ENCODE measurements around the gene C10orf95. TPM values are rescaled to one million over a fixed set of nuclear protein-coding genes. Genes with fewer than 3 reads are reported as not detected.

Gene C10orf95
- total and polyA plus RNA-seq, 2 of the 13 experiments (the other 11 are each of a cell fraction or from before 2014, with no cell fraction given) = 0.05 to 0.07 TPM

GRCh38 chr10:102461187-102462054, 10.1 kb upstream of the C10orf95 start (continued):
- TF ChIP-seq CCAR2 (optimal IDR thresholded peaks at IDR 0.05; ENCODE audit: low read depth, low read length) (no peak), ZFP41 (CRISPR knock-in tag; IDR thresholded peaks at IDR 0.05; ENCODE audit: borderline replicate concordance) (no peak), MXI1 (IDR thresholded peaks at IDR 0.05; ENCODE audit: borderline replicate concordance, low read depth, low read length) (peak; percentile 70; the same call in 1 of the 3 replicates), MED1 (CRISPR knock-in tag; IDR thresholded peaks at IDR 0.05) (0 out of 2 replicates have a peak, but pooled peaks have one; percentile 28), SKI (IDR thresholded peaks at IDR 0.05; ENCODE audit: partially characterized antibody) (no peak), SRSF1 (optimal IDR thresholded peaks at IDR 0.05; ENCODE audit: low read depth, low read length) (no peak), MAF1 (CRISPR knock-in tag; IDR thresholded peaks at IDR 0.05; ENCODE audit: borderline replicate concordance) (no peak), KDM2A (CRISPR knock-in tag; IDR thresholded peaks at IDR 0.05; ENCODE audit: borderline replicate concordance, low read depth) (peak; percentile 83), ZNF292 (CRISPR knock-in tag; IDR thresholded peaks at IDR 0.05; ENCODE audit: borderline replicate concordance, low read depth) (no peak), ZNF614 (CRISPR knock-in tag; IDR thresholded peaks at IDR 0.05; ENCODE audit: borderline replicate concordance) (no peak), ZBTB21 (CRISPR knock-in tag; IDR thresholded peaks at IDR 0.05) (no peak), ISL2 (CRISPR knock-in tag; IDR thresholded peaks at IDR 0.05) (peak; percentile 37; the same call in 1 of the 2 replicates), EHMT2 (IDR thresholded peaks at IDR 0.05; ENCODE audit: borderline replicate concordance, low read depth, low read length) (no peak)
- TF ChIP-seq, protein P1, sequence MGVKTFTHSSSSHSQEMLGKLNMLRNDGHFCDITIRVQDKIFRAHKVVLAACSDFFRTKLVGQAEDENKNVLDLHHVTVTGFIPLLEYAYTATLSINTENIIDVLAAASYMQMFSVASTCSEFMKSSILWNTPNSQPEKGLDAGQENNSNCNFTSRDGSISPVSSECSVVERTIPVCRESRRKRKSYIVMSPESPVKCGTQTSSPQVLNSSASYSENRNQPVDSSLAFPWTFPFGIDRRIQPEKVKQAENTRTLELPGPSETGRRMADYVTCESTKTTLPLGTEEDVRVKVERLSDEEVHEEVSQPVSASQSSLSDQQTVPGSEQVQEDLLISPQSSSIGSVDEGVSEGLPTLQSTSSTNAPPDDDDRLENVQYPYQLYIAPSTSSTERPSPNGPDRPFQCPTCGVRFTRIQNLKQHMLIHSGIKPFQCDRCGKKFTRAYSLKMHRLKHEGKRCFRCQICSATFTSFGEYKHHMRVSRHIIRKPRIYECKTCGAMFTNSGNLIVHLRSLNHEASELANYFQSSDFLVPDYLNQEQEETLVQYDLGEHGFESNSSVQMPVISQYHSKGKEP (CRISPR knock-in tag; IDR thresholded peaks at IDR 0.05) = no peak
- TF ChIP-seq, protein P2, sequence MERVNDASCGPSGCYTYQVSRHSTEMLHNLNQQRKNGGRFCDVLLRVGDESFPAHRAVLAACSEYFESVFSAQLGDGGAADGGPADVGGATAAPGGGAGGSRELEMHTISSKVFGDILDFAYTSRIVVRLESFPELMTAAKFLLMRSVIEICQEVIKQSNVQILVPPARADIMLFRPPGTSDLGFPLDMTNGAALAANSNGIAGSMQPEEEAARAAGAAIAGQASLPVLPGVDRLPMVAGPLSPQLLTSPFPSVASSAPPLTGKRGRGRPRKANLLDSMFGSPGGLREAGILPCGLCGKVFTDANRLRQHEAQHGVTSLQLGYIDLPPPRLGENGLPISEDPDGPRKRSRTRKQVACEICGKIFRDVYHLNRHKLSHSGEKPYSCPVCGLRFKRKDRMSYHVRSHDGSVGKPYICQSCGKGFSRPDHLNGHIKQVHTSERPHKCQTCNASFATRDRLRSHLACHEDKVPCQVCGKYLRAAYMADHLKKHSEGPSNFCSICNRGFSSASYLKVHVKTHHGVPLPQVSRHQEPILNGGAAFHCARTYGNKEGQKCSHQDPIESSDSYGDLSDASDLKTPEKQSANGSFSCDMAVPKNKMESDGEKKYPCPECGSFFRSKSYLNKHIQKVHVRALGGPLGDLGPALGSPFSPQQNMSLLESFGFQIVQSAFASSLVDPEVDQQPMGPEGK (CRISPR knock-in tag; IDR thresholded peaks at IDR 0.05) = peak; percentile 97
- TF ChIP-seq, protein P3, sequence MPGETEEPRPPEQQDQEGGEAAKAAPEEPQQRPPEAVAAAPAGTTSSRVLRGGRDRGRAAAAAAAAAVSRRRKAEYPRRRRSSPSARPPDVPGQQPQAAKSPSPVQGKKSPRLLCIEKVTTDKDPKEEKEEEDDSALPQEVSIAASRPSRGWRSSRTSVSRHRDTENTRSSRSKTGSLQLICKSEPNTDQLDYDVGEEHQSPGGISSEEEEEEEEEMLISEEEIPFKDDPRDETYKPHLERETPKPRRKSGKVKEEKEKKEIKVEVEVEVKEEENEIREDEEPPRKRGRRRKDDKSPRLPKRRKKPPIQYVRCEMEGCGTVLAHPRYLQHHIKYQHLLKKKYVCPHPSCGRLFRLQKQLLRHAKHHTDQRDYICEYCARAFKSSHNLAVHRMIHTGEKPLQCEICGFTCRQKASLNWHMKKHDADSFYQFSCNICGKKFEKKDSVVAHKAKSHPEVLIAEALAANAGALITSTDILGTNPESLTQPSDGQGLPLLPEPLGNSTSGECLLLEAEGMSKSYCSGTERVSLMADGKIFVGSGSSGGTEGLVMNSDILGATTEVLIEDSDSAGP (CRISPR knock-in tag; IDR thresholded peaks at IDR 0.05; ENCODE audit: borderline replicate concordance) = peak; percentile 65; the same call in 1 of the 2 replicates
